GM12873 (cell line): ENCODE results near the gene TRIM66.
A peak's percentile ranks its signal among the peaks of the same experiment; 100 is the strongest.

Experiments used
- TF ChIP-seq, protein P1 (sequence below): IDR thresholded peaks from 2 replicates; pipeline ENCODE4 v1.5.1; 2012; ENCODE audit warnings: low read depth, mild to moderate bottlenecking, moderate library complexity, low read length, control low read depth; ENCODE audit not compliant: insufficient read depth; ENCODE audit errors: missing control alignments

Gene TRIM66

GRCh38 chr11:8613036-8613435, 69.4 kb downstream of the TRIM66 start:
- TF ChIP-seq, protein P1, sequence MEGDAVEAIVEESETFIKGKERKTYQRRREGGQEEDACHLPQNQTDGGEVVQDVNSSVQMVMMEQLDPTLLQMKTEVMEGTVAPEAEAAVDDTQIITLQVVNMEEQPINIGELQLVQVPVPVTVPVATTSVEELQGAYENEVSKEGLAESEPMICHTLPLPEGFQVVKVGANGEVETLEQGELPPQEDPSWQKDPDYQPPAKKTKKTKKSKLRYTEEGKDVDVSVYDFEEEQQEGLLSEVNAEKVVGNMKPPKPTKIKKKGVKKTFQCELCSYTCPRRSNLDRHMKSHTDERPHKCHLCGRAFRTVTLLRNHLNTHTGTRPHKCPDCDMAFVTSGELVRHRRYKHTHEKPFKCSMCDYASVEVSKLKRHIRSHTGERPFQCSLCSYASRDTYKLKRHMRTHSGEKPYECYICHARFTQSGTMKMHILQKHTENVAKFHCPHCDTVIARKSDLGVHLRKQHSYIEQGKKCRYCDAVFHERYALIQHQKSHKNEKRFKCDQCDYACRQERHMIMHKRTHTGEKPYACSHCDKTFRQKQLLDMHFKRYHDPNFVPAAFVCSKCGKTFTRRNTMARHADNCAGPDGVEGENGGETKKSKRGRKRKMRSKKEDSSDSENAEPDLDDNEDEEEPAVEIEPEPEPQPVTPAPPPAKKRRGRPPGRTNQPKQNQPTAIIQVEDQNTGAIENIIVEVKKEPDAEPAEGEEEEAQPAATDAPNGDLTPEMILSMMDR: no peak

DNA sequence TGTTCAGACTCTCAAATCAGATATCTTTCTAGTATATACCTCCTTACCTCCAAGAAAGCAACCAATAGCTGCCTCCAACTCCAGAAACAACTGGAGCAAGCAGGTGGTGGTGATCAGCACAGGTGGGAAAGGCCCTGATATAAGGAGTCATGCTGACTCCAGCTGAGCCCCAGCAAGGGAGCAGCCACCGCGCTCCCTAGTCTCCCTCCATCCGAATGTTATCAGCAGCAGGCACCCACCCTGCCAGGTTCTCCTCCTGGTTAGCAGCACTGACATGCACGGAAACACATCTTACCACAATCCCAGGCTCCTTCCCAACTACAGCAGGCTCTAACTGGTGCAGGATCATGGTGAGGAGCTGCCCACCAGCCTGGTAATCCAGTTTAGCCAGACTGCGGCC, 69.9 kb downstream of the TRIM66 start:
- TF ChIP-seq, protein P1: no peak

GRCh38 chr11:8610532-8611116, 71.8 kb downstream of the TRIM66 start:
- TF ChIP-seq, protein P1: no peak

DNA sequence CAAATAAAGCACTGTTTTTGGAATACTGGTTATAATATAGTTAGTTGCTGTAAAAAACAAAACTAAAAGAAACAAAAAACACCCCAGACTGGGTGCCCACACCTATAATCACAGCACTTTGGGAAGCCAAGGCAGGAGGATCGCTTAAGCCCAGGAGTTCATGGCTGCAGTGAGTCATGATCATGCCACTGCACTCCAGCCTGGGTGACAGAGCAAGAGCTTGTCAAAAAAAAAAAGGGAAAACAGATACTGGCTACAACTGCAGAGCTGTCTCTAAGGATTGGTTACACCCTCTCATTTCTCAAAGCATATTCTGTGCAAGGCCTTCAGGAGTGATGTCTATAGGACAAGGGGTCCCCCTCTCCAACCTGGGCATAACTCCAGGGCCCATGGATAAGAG, 73.8 kb downstream of the TRIM66 start:
- TF ChIP-seq, protein P1: no peak

DNA sequence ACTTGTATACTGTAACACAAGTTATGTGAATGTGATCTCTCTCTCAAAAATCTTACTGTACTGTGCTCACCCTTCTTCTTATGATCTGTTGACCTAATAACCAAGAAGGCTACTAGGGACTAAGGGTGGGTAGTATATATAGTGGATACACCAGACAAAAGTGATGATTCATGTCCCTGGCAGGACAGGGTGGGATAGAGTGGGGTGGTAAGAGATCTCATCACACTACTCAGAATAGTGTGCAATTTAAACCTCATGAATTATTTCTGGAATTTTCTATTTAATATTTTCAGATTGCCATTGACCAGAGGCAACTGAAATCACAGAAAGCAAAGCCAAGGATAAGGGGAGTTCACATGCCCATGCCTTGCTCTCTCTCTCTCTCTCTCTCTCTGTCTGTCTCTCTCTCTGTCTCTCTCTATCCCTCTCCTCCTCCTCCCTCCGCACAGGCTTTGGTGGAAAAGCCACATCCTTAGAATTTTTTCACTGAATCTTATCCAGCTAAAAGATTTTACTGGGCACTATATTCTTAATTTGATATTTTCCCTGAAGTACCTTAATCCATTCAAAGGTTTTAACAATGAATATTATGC, 76.4 kb downstream of the TRIM66 start:
- TF ChIP-seq, protein P1: no peak

DNA sequence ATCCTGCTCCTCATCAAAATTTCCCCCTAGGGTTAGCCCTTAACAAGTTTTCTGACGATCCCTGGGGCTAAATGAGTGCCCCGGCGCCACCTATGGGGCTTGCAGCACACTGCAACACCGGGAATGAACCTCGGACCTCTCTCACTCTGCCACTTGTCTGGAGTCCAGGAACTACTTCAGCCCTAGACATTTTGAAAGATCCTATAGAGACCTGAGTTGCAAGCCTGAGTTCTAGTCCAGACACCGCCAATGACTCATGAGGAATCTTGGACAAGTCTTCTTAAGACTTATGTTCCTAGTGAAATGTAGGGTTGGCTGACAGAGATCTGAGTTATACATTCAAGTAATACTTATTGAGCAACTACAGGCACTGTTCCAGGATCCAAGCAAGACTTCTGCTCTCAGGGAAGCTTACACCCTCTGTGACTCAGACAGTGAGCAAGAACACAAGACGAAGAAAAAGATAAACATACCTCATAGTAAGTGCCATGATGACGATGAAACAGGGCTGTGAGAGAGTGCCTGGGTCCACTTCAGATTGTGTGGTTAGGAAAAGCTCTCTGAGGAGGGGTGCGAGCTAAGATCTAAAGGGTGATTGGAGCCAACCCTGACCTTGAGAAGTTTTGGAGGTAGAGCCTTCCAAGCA, 78.3 kb downstream of the TRIM66 start:
- TF ChIP-seq, protein P1: peak; percentile 91

- TF ChIP-seq, protein P1: no peak
Observed at GRCh38 chr11:8603696-8604077, 78.8 kb downstream of the TRIM66 start.
